H1 (cell line): ENCODE measurements around the gene CCDC112. TPM values are rescaled to one million over a fixed set of nuclear protein-coding genes. Genes with fewer than 3 reads are reported as not detected.

ENCODE experiments used
- CBX8 ChIP-seq: fragments of 300-800, 300-1000 bp; sonication (generic); IDR thresholded peaks from 2 replicates; pipeline ENCODE4 v1.7.1; 2016; ENCODE audit warnings: low read depth, low read length, borderline replicate concordance
- EZH2 ChIP-seq: fragments of 200-600 bp; sonication (generic); IDR thresholded peaks from 2 replicates; pipeline ENCODE4 v1.7.1; 2012; ENCODE audit warnings: low read depth, mild to moderate bottlenecking, moderate library complexity, low read length, inconsistent platforms; ENCODE audit not compliant: severe bottlenecking
- HDAC2 ChIP-seq, 2 experiments: fragments of 300-600 bp in 1 of 2; sonication (generic) in 1 of 2; IDR thresholded peaks; 2 replicates each; pipeline ENCODE4 v1.6.1; 2011 to 2012; ENCODE audit warnings: low read depth in 2 of 2, low read length in 2 of 2, mild to moderate bottlenecking in 2 of 2, moderate library complexity in 2 of 2, borderline replicate concordance in 1 of 2, inconsistent platforms in 1 of 2
- HDAC6 ChIP-seq: IDR thresholded peaks from one replicate; pipeline ENCODE4 v1.7.1; 2012; ENCODE audit warnings: low read depth, mild to moderate bottlenecking, inconsistent platforms, low read length, moderate library complexity
- JUND ChIP-seq: IDR thresholded peaks from 2 replicates; pipeline ENCODE4 v1.6.1; 2011; ENCODE audit warnings: mild to moderate bottlenecking, improper control_type of control experiment, low read length
- POLR2A ChIP-seq, 2 experiments: IDR thresholded peaks; 1 replicate in 1 of 2; 2 replicates in 1 of 2; pipeline ENCODE4 v1.6.1; 2011; ENCODE audit warnings: low read depth in 2 of 2, low read length in 2 of 2, mild to moderate bottlenecking in 2 of 2; ENCODE audit errors: control extremely low read depth in 1 of 2
- SAP30 ChIP-seq: fragments of 300-600 bp; sonication (generic); IDR thresholded peaks from 2 replicates; pipeline ENCODE4 v1.7.1; 2012; ENCODE audit warnings: low read length, moderate library complexity, mild to moderate bottlenecking, inconsistent platforms; ENCODE audit not compliant: insufficient read depth, insufficient replicate concordance
- SP1 ChIP-seq: IDR thresholded peaks from 2 replicates; pipeline ENCODE4 v1.6.1; 2011; ENCODE audit warnings: low read depth, low read length
- TBP ChIP-seq: IDR thresholded peaks from 2 replicates; pipeline ENCODE4 v1.6.1; 2011; ENCODE audit warnings: low read depth, low read length, improper control_type of control experiment
- TEAD4 ChIP-seq: IDR thresholded peaks from 2 replicates; pipeline ENCODE4 v1.6.1; 2012; ENCODE audit warnings: low read depth, low read length, inconsistent platforms, mixed read lengths
- polyA plus RNA-seq, 7 experiments: library from polyadenylated mRNA; depleted of rRNA in 3 of 7; stranded (reverse) in 5 of 7; unstranded in 2 of 7; fragments of >200 nt in 5 of 7; fragments of 200-250 nt in 2 of 7; gene quantifications; 1 replicate in 5 of 7; 2 replicates in 1 of 7; 4 replicates in 1 of 7; pipeline versions ENCODE4 v1.2.1 to v1.2.3, GENCODE V29; 2011 to 2013; ENCODE audit warnings: missing spikeins in 2 of 7, mixed read lengths in 2 of 7
- total RNA-seq: library from RNA; stranded (reverse); fragmentation: NEBNext Ultra II Directional; extraction: Animal tissue kit (Norgen Biotek cat#: 25700); gene quantifications from 2 replicates; pipeline ENCODE4 v1.2.1, GENCODE V29; 2021
- TF ChIP-seq, protein P1 (sequence below): fragments of 300-600 bp; sonication (generic); IDR thresholded peaks from 2 replicates; pipeline ENCODE4 v1.7.1; 2012; ENCODE audit warnings: low read length, moderate library complexity, mild to moderate bottlenecking, inconsistent platforms; ENCODE audit not compliant: insufficient replicate concordance
- TF ChIP-seq, protein P2 (sequence below): IDR thresholded peaks from 2 replicates; pipeline ENCODE4 v1.6.1; 2012; ENCODE audit warnings: inconsistent platforms

The CCDC112 gene
- total and polyA plus RNA-seq, 2 of the 8 experiments (the other 6 are each of a cell fraction or from before 2014, with no cell fraction given): 3.3 to 15.6 TPM

DNA sequence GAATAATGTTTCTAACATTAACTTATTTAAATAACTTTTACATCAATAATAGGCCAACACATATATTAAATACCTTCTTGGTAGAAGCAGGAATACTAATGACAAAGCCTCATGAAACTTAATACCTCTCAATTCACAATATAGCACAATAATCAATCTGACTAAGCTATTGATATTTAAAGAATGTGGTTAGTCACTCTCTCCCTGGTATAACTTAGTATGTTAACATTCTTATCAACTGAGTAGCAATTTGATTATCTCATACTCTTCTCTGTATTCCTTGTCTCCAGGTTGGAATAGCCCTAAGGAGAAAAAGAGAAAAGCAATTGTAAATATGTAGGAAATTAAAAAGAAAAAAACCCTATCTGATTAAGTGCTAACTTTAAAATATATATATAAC is 28.8 kb downstream of the CCDC112 start (continued):
- TF ChIP-seq, protein P1, sequence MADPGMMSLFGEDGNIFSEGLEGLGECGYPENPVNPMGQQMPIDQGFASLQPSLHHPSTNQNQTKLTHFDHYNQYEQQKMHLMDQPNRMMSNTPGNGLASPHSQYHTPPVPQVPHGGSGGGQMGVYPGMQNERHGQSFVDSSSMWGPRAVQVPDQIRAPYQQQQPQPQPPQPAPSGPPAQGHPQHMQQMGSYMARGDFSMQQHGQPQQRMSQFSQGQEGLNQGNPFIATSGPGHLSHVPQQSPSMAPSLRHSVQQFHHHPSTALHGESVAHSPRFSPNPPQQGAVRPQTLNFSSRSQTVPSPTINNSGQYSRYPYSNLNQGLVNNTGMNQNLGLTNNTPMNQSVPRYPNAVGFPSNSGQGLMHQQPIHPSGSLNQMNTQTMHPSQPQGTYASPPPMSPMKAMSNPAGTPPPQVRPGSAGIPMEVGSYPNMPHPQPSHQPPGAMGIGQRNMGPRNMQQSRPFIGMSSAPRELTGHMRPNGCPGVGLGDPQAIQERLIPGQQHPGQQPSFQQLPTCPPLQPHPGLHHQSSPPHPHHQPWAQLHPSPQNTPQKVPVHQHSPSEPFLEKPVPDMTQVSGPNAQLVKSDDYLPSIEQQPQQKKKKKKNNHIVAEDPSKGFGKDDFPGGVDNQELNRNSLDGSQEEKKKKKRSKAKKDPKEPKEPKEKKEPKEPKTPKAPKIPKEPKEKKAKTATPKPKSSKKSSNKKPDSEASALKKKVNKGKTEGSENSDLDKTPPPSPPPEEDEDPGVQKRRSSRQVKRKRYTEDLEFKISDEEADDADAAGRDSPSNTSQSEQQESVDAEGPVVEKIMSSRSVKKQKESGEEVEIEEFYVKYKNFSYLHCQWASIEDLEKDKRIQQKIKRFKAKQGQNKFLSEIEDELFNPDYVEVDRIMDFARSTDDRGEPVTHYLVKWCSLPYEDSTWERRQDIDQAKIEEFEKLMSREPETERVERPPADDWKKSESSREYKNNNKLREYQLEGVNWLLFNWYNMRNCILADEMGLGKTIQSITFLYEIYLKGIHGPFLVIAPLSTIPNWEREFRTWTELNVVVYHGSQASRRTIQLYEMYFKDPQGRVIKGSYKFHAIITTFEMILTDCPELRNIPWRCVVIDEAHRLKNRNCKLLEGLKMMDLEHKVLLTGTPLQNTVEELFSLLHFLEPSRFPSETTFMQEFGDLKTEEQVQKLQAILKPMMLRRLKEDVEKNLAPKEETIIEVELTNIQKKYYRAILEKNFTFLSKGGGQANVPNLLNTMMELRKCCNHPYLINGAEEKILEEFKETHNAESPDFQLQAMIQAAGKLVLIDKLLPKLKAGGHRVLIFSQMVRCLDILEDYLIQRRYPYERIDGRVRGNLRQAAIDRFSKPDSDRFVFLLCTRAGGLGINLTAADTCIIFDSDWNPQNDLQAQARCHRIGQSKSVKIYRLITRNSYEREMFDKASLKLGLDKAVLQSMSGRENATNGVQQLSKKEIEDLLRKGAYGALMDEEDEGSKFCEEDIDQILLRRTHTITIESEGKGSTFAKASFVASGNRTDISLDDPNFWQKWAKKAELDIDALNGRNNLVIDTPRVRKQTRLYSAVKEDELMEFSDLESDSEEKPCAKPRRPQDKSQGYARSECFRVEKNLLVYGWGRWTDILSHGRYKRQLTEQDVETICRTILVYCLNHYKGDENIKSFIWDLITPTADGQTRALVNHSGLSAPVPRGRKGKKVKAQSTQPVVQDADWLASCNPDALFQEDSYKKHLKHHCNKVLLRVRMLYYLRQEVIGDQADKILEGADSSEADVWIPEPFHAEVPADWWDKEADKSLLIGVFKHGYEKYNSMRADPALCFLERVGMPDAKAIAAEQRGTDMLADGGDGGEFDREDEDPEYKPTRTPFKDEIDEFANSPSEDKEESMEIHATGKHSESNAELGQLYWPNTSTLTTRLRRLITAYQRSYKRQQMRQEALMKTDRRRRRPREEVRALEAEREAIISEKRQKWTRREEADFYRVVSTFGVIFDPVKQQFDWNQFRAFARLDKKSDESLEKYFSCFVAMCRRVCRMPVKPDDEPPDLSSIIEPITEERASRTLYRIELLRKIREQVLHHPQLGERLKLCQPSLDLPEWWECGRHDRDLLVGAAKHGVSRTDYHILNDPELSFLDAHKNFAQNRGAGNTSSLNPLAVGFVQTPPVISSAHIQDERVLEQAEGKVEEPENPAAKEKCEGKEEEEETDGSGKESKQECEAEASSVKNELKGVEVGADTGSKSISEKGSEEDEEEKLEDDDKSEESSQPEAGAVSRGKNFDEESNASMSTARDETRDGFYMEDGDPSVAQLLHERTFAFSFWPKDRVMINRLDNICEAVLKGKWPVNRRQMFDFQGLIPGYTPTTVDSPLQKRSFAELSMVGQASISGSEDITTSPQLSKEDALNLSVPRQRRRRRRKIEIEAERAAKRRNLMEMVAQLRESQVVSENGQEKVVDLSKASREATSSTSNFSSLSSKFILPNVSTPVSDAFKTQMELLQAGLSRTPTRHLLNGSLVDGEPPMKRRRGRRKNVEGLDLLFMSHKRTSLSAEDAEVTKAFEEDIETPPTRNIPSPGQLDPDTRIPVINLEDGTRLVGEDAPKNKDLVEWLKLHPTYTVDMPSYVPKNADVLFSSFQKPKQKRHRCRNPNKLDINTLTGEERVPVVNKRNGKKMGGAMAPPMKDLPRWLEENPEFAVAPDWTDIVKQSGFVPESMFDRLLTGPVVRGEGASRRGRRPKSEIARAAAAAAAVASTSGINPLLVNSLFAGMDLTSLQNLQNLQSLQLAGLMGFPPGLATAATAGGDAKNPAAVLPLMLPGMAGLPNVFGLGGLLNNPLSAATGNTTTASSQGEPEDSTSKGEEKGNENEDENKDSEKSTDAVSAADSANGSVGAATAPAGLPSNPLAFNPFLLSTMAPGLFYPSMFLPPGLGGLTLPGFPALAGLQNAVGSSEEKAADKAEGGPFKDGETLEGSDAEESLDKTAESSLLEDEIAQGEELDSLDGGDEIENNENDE: no peak
- TF ChIP-seq, protein P2, sequence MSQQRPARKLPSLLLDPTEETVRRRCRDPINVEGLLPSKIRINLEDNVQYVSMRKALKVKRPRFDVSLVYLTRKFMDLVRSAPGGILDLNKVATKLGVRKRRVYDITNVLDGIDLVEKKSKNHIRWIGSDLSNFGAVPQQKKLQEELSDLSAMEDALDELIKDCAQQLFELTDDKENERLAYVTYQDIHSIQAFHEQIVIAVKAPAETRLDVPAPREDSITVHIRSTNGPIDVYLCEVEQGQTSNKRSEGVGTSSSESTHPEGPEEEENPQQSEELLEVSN: no peak
- no peak for TF ChIP-seq CBX8
- TF ChIP-seq HDAC6: no peak
- no peak for TF ChIP-seq SP1
- no peak for TF ChIP-seq POLR2A (IDR thresholded peaks at IDR 0.05; ENCODE audit: control extremely low read depth in 1 of 2, low read depth in 2 of 2, low read length in 2 of 2)
- TF ChIP-seq HDAC2 (IDR thresholded peaks at IDR 0.05; ENCODE audit: borderline replicate concordance in 1 of 2, low read depth in 2 of 2, low read length in 2 of 2): no peak
- no peak for TF ChIP-seq EZH2
- no peak for TF ChIP-seq TEAD4
- no peak for TF ChIP-seq TBP
- no peak for TF ChIP-seq SAP30
- no peak for TF ChIP-seq JUND
